Stimulated activated naive CD4-positive, alpha-beta T cell (primary cell): ENCODE data around the gene OR10A6.

ENCODE experiments used
- DNase-seq, 6 experiments: peaks; one replicate each; lab custom pipeline; 2025; lab: John Stamatoyannopoulos, UW

Gene OR10A6

GRCh38 chr11:7931168-7931567 is at the start of gene OR10A6:
TSS of gene OR10A6 (minus strand) at chr11:7931268. CDS start at chr11:7928662, 2,606 bp downstream.
- no peak for DNase-seq

GRCh38 chr11:7977232-7977917 is 46.3 kb upstream of the OR10A6 start:
- no peak for DNase-seq

- no peak for DNase-seq
These were observed 43.6 kb upstream of the OR10A6 start for GRCh38 chr11:7974668-7975067.

- no peak for DNase-seq
These were observed 41.9 kb upstream of the OR10A6 start for GRCh38 chr11:7973011-7973410.

GRCh38 chr11:7971846-7972245 is 40.8 kb upstream of the OR10A6 start:
- DNase-seq = no peak

GRCh38 chr11:7969756-7970646 is 38.9 kb upstream of the OR10A6 start:
- no peak for DNase-seq

- DNase-seq = no peak
These were observed 37.6 kb upstream of the OR10A6 start for GRCh38 chr11:7968686-7969085.

- DNase-seq = no peak
These were observed 36.8 kb upstream of the OR10A6 start for GRCh38 chr11:7967826-7968225.

- DNase-seq = no peak
These were observed 36.0 kb upstream of the OR10A6 start for GRCh38 chr11:7967097-7967496.

- DNase-seq = no peak
These were observed 34.3 kb upstream of the OR10A6 start, which contains the start of gene NLRP10 for GRCh38 chr11:7965386-7965785. TSS of gene NLRP10 (minus strand) at chr11:7965447. CDS start at chr11:7963495, 1,952 bp downstream.

GRCh38 chr11:7964873-7965272 is 33.8 kb upstream of the OR10A6 start:
- DNase-seq = no peak

GRCh38 chr11:7964261-7964660 is 33.2 kb upstream of the OR10A6 start:
- DNase-seq = no peak

GRCh38 chr11:7955191-7955590 is 24.1 kb upstream of the OR10A6 start:
- DNase-seq = no peak

GRCh38 chr11:7949934-7950333 is 18.9 kb upstream of the OR10A6 start:
- no peak for DNase-seq

- DNase-seq = no peak
These were observed 13.1 kb upstream of the OR10A6 start for GRCh38 chr11:7944123-7944522.

GRCh38 chr11:7941608-7942007 is 10.5 kb upstream of the OR10A6 start, which contains the start of gene OR10A3:
TSS of gene OR10A3 (minus strand) at chr11:7941708. CDS start at chr11:7939520, 2,188 bp downstream.
- no peak for DNase-seq

- no peak for DNase-seq
These were observed 10.1 kb upstream of the OR10A6 start for GRCh38 chr11:7941146-7941545.

- no peak for DNase-seq
These were observed 5.5 kb upstream of the OR10A6 start for GRCh38 chr11:7936615-7937014.

- no peak for DNase-seq
These were observed 3.4 kb downstream of the OR10A6 start for GRCh38 chr11:7927635-7928034.

- no peak for DNase-seq
These were observed 6.5 kb downstream of the OR10A6 start for GRCh38 chr11:7924536-7924935.

- DNase-seq = no peak
These were observed 12.9 kb downstream of the OR10A6 start for GRCh38 chr11:7918141-7918540.

- no peak for DNase-seq
These were observed 20.1 kb downstream of the OR10A6 start for GRCh38 chr11:7911011-7911410.

GRCh38 chr11:7910286-7910788 is 20.7 kb downstream of the OR10A6 start:
- DNase-seq = no peak
